HL-60 (cell line): ENCODE data around the gene KDF1.

Source experiments
- DNase-seq, 2 experiments: peaks; one replicate each; pipeline ENCODE4 v3.0.0-alpha.2; 2010 to 2020; ENCODE audit warnings: low read depth in 1 of 2, low spot score in 1 of 2
- H3K27ac ChIP-seq: fragments of 250-450 bp; sonication (Bioruptor Pico); replicated peaks from 2 replicates; pipeline ENCODE4 v1.5.1; 2020; ENCODE audit warnings: mild to moderate bottlenecking, moderate library complexity
- H3K27me3 ChIP-seq: fragments of 250-450 bp; sonication (Bioruptor Pico); 2 replicates; pipeline ENCODE4 v1.5.1; 2021; ENCODE audit warnings: mild to moderate bottlenecking, moderate library complexity; ENCODE audit not compliant: insufficient read depth, poor library complexity, severe bottlenecking
- H3K4me3 ChIP-seq: replicated peaks from 2 replicates; pipeline ENCODE4 v1.5.1; 2011; ENCODE audit warnings: mild to moderate bottlenecking, control low read depth, low read length; ENCODE audit not compliant: insufficient read depth
- GABPA ChIP-seq: IDR thresholded peaks from 2 replicates; pipeline ENCODE4 v1.6.1; 2012; ENCODE audit warnings: low read depth
- POLR2AphosphoS5 ChIP-seq: IDR thresholded peaks from 2 replicates; pipeline ENCODE4 v1.6.1; 2012; ENCODE audit warnings: low read depth
- SPI1 ChIP-seq: IDR thresholded peaks from 2 replicates; pipeline ENCODE4 v1.6.1; 2012; ENCODE audit warnings: low read depth, mild to moderate bottlenecking, borderline replicate concordance
- TF ChIP-seq, protein P1 (sequence below): IDR thresholded peaks from 2 replicates; pipeline ENCODE4 v1.6.1; 2012; ENCODE audit warnings: low read depth; ENCODE audit not compliant: insufficient replicate concordance
- TF ChIP-seq, protein P2 (sequence below): IDR thresholded peaks from one replicate; pipeline ENCODE4 v1.5.1; 2011; ENCODE audit warnings: low read length, control low read depth, inconsistent platforms; ENCODE audit not compliant: insufficient read depth

KDF1 gene

DNA sequence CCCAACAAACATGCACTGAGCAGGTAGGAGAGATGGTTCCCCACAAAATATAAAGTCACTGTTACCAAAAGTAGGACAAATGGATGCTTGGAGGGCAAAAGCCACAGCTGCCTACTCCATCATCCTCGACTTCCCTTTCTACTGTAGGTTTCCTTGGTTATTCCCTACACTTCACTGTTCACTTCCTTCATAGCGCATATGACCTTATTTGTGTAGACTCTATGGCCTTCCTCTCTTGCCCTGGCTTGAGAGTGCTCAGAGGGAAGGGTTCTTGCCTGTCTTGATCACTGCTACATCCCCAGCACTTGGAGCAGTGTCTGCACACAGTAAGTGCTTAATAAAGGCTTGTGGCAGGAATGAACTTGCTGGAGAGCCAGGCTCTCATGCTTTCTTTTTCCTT, 18.6 kb upstream of the KDF1 start:
- no peaks in the 10 kb centered on the region for H3K27me3 ChIP-seq
- H3K4me3 ChIP-seq = no peak overlapping the region
- DNase-seq = no peak
- no peak overlapping the region for H3K27ac ChIP-seq
- TF ChIP-seq SPI1 (no peak), GABPA (no peak), POLR2AphosphoS5 (no peak)
- TF ChIP-seq, protein P1, sequence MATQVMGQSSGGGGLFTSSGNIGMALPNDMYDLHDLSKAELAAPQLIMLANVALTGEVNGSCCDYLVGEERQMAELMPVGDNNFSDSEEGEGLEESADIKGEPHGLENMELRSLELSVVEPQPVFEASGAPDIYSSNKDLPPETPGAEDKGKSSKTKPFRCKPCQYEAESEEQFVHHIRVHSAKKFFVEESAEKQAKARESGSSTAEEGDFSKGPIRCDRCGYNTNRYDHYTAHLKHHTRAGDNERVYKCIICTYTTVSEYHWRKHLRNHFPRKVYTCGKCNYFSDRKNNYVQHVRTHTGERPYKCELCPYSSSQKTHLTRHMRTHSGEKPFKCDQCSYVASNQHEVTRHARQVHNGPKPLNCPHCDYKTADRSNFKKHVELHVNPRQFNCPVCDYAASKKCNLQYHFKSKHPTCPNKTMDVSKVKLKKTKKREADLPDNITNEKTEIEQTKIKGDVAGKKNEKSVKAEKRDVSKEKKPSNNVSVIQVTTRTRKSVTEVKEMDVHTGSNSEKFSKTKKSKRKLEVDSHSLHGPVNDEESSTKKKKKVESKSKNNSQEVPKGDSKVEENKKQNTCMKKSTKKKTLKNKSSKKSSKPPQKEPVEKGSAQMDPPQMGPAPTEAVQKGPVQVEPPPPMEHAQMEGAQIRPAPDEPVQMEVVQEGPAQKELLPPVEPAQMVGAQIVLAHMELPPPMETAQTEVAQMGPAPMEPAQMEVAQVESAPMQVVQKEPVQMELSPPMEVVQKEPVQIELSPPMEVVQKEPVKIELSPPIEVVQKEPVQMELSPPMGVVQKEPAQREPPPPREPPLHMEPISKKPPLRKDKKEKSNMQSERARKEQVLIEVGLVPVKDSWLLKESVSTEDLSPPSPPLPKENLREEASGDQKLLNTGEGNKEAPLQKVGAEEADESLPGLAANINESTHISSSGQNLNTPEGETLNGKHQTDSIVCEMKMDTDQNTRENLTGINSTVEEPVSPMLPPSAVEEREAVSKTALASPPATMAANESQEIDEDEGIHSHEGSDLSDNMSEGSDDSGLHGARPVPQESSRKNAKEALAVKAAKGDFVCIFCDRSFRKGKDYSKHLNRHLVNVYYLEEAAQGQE = no peak
- TF ChIP-seq, protein P2, sequence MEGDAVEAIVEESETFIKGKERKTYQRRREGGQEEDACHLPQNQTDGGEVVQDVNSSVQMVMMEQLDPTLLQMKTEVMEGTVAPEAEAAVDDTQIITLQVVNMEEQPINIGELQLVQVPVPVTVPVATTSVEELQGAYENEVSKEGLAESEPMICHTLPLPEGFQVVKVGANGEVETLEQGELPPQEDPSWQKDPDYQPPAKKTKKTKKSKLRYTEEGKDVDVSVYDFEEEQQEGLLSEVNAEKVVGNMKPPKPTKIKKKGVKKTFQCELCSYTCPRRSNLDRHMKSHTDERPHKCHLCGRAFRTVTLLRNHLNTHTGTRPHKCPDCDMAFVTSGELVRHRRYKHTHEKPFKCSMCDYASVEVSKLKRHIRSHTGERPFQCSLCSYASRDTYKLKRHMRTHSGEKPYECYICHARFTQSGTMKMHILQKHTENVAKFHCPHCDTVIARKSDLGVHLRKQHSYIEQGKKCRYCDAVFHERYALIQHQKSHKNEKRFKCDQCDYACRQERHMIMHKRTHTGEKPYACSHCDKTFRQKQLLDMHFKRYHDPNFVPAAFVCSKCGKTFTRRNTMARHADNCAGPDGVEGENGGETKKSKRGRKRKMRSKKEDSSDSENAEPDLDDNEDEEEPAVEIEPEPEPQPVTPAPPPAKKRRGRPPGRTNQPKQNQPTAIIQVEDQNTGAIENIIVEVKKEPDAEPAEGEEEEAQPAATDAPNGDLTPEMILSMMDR = no peak

DNA sequence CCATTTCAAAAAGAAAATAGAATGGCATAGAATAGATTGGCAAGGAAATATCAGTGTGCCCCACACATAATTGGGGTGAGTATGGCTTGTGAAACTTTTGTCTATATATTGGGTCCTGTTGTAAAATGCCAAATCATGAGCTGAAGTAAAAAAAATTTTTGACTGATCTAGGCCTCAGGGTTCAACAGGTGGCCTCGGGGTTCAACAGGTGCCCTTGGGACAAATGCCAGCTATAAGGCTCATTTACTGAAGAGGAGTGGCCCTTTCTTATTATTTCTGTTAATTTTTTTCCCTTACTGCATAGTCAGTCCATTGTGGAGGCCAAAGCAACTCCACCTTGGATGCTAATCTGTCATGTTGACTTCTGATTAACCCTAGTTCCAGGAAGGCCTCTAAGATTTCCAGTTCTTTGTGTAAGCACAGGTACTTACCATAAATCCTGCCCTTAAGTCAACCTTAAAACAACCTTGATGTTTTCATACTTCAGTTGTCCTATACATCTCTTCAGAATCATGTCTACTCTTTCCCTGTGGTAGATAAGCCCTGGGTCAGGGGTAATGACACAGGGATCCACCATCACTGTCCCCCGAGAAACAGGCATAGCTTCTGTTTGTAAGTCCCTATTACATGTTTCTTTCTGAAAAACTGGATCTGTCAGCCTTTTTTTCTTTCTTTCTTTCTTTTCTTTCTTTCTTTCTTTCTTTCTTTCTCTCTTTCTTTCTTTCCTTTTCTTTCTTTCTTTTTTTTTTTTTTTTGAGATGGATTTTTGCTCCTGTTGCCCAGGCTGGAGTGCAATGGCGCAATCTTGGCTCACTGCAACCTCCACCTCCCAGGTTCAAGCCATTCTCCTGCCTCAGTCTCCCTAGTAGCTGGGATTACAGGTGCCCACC, 16.6 kb upstream of the KDF1 start:
- no peak for TF ChIP-seq SPI1
- TF ChIP-seq POLR2AphosphoS5 = no peak
- TF ChIP-seq, protein P2 = no peak
- TF ChIP-seq, protein P1 = no peak
- TF ChIP-seq GABPA = no peak
- H3K4me3 ChIP-seq = no peak overlapping the region
- H3K27ac ChIP-seq = no peak overlapping the region
- no peak for DNase-seq
- H3K27me3 ChIP-seq = no peaks in the 10 kb centered on the region

DNA sequence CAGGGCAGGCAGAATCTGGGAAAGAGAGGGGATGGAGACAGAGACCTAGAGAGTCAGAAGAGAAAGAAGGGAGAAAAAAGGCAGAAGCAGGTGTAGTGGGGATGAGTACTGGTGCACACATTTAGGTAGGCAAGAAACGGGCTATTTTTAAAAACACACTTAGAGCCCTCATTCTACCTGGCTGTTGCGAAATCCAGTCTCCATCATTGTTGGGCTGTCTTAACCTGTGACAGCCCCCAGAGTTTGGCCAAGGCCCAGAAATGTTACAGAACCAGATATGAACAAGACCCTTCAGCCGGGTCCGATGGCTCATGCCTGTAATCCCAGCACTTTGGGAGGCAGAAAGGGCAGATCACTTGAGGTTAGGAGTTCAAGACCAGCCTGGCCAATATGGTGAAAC, 12.6 kb upstream of the KDF1 start:
- Histone ChIP-seq H3K27ac (no peak overlapping the region), H3K4me3 (no peak overlapping the region), H3K27me3 (no peaks in the 10 kb centered on the region)
- TF ChIP-seq POLR2AphosphoS5 = no peak
- TF ChIP-seq, protein P2 = no peak
- TF ChIP-seq, protein P1 = no peak
- TF ChIP-seq SPI1 = no peak
- no peak for TF ChIP-seq GABPA
- DNase-seq = no peak
